Sigmoid colon (tissue), 7 donors: ENCODE measurements around the gene IGSF5. TPM values are rescaled to one million over a fixed set of nuclear protein-coding genes. Genes with fewer than 3 reads are reported as not detected.

Experiments
- DNase-seq: peaks from one replicate; pipeline ENCODE4 v3.0.0-alpha.2; 2019
- H3K27ac ChIP-seq, 4 donors: fragments of 200-600 bp; sonication (generic); one replicate each; pipeline ENCODE4 v1.5.1; 2016 to 2019; ENCODE audit warnings: mild to moderate bottlenecking in 1 of 4
- H3K27me3 ChIP-seq, 3 donors: fragments of 200-600 bp; sonication (generic); one replicate each; pipeline ENCODE4 v1.5.1; 2019; ENCODE audit warnings: mild to moderate bottlenecking in 1 of 3
- H3K36me3 ChIP-seq, 4 donors: fragments of 200-600 bp; sonication (generic); one replicate each; pipeline ENCODE4 v1.5.1; 2016 to 2019
- H3K4me1 ChIP-seq, 4 donors: fragments of 200-600 bp; sonication (generic); one replicate each; pipeline ENCODE4 v1.5.1; 2017 to 2019
- H3K4me3 ChIP-seq, 4 donors: fragments of 200-600 bp; sonication (generic); one replicate each; pipeline ENCODE4 v1.5.1; 2017 to 2019; ENCODE audit warnings: mild to moderate bottlenecking in 2 of 4, moderate library complexity in 1 of 4
- H3K9me3 ChIP-seq, 4 donors: fragments of 200-600 bp in 3 of 4; sonication (generic) in 3 of 4; one replicate each; pipeline versions ENCODE4 v1.5.1 to v1.6.1; 2013 to 2019
- EP300 ChIP-seq, 4 donors: sonication (generic); formaldehyde crosslinking; IDR thresholded peaks; one replicate each; pipeline ENCODE4 v1.6.1; 2017; ENCODE audit warnings: antibody characterized with exemption in 4 of 4
- POLR2A ChIP-seq, 2 donors: fragments of 450-650 bp; IDR thresholded peaks; one replicate each; pipeline ENCODE4 v1.6.1; 2016; ENCODE audit warnings: antibody characterized with exemption in 2 of 2, mild to moderate bottlenecking in 2 of 2, moderate library complexity in 2 of 2
- POLR2AphosphoS5 ChIP-seq, 4 donors: sonication (generic); formaldehyde crosslinking; IDR thresholded peaks; one replicate each; pipeline ENCODE4 v1.6.1; 2017; ENCODE audit warnings: antibody characterized with exemption in 4 of 4
- WGBS, 2 donors: extraction: QIAGEN DNeasy Blood & Tissue Kit; methylation state at CpG; one replicate each; pipeline ENCODE4 v1.1.7; 2013; 5-methylcytosine and 5-hydroxymethylcytosine counted together
- intact Hi-C: fragments of 100-400 bp; cut with DNase I; formaldehyde crosslinking; loops from one replicate; pipeline ENCODE4 v1.15.1; 2023
- polyA plus RNA-seq, 3 donors: library from polyadenylated mRNA; stranded (reverse); fragments of 200-250 nt; gene quantifications; one replicate each; pipeline ENCODE4 v1.2.3, GENCODE V29; 2013
- total RNA-seq, 4 donors: library from RNA; depleted of rRNA; stranded (reverse); fragments of >200 nt; gene quantifications; one replicate each; pipeline ENCODE4 v1.1.0, GENCODE V29; 2016
- TF ChIP-seq, protein P1 (sequence below), 4 experiments: fragments of 450-650 bp in 3 of 4; fragments of 200-600 bp in 1 of 4; IDR thresholded peaks; one replicate each; pipeline ENCODE4 v1.5.1; 2016 to 2019; ENCODE audit warnings: antibody characterized with exemption in 4 of 4, mild to moderate bottlenecking in 3 of 4, moderate library complexity in 2 of 4
- donor health status: healthy with polysubstance abuse.
- donor health status: Bipolar disorder and iron deficiency.
- donor health status: healthy.

IGSF5 gene
- total and polyA plus RNA-seq, 7 donors, result 0.09 to 0.36 (median 0.27) TPM; not detected in 4

DNA sequence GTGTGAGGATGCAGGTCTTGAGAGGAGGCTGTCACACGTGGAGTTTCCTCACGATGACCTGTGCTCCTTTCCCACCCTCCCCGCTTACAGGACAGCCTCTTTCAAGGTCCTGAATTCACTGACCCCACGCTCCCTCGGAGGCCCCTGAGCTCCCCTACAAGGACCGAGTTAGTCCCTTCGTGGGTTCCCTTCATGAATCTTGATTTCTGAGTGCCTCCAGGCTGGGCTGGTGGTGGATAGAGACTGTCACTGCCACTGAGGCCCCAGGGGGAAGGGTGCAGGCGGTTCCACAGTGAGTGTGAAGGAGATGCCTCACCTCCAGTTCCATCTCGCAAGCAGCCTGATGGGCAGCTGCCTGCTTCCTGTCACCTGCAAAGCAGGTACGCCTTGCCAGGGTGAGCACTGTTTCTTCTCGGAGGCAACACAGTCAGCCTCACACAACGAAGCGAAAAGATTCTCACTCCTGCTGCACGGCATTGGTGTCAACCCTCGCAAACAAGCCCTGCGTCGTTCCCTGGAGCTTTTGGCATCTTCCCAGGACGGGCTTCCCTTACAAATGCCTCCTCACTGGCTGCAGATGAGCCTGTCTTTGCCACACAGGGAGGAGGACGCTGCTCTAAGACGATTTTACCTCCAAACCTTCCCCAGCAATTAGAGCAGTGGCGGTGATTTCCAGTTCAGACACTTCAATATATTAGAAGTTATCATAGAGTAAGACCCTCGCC is 95.6 kb downstream of the IGSF5 start:
- Histone ChIP-seq H3K9me3 (no peaks in the 10 kb centered on the region), H3K36me3 (no peaks in the 10 kb centered on the region), H3K27ac (no peak overlapping the region), H3K4me1 (peaks cover 0 to 13% (median 0%) of the 10 kb centered on the region in 4 donors), H3K4me3 (no peak overlapping the region), H3K27me3 (no peaks in the 10 kb centered on the region)
- intact Hi-C loops, result no loop called here
- no peak for DNase-seq
- 73 to 77% methylated on average over 22 of the region's 22 CpGs for WGBS, 2 donors
- no peak for TF ChIP-seq EP300 (IDR thresholded peaks at IDR 0.05)
- no peak for TF ChIP-seq POLR2A (IDR thresholded peaks at IDR 0.05)
- TF ChIP-seq, protein P1, sequence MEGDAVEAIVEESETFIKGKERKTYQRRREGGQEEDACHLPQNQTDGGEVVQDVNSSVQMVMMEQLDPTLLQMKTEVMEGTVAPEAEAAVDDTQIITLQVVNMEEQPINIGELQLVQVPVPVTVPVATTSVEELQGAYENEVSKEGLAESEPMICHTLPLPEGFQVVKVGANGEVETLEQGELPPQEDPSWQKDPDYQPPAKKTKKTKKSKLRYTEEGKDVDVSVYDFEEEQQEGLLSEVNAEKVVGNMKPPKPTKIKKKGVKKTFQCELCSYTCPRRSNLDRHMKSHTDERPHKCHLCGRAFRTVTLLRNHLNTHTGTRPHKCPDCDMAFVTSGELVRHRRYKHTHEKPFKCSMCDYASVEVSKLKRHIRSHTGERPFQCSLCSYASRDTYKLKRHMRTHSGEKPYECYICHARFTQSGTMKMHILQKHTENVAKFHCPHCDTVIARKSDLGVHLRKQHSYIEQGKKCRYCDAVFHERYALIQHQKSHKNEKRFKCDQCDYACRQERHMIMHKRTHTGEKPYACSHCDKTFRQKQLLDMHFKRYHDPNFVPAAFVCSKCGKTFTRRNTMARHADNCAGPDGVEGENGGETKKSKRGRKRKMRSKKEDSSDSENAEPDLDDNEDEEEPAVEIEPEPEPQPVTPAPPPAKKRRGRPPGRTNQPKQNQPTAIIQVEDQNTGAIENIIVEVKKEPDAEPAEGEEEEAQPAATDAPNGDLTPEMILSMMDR (IDR thresholded peaks at IDR 0.05), result no peak
- TF ChIP-seq POLR2AphosphoS5 (IDR thresholded peaks at IDR 0.05), result no peak

DNA sequence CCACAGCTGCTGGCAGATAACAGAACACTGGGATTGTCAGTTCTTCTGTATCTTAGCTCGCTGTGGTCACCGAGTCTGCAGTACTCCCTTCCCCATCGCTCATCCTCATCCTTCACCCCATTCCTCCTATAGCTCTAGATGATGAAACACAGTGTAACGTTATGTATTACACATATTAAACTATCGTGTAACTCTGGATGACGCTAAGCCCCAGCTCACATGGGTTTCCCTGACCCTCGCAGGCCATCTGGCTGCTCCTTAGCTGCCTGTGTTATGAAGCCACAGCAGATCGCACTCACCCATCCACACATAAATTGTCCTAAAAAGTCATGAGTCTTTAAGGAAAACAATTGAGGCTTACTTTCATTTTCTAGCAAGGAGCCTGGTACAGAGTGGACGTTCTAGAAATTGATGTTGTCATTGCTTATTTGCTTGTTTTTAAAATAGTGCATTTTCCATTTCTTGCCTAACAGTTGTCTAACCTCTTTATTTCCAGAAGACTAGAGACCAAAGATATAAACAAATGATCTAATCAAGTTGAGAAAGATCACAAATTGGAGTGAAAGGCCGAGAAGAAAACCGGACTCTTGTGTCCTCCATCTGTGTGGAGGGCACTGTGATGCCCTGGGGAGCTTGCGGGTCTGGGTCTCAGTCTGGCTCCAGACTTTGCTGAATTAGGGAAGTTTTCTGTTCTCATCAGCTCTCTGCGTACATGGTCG is 97.9 kb downstream of the IGSF5 start:
- TF ChIP-seq POLR2AphosphoS5 (IDR thresholded peaks at IDR 0.05), result no peak
- TF ChIP-seq, protein P1 (IDR thresholded peaks at IDR 0.05), result no peak
- TF ChIP-seq POLR2A (IDR thresholded peaks at IDR 0.05), result no peak
- no peak for TF ChIP-seq EP300 (IDR thresholded peaks at IDR 0.05)
- H3K36me3 ChIP-seq, result no peaks in the 10 kb centered on the region
- DNase-seq, result no peak
- intact Hi-C loops, result no loop called here
- no peak overlapping the region for H3K27ac ChIP-seq
- H3K4me1 ChIP-seq, result peaks cover 0 to 17% (median 0%) of the 10 kb centered on the region in 4 donors
- no peaks in the 10 kb centered on the region for H3K9me3 ChIP-seq
- H3K4me3 ChIP-seq, result no peak overlapping the region
- 82 to 84% methylated on average over 14 of the region's 14 CpGs for WGBS, 2 donors
- no peaks in the 10 kb centered on the region for H3K27me3 ChIP-seq

DNA sequence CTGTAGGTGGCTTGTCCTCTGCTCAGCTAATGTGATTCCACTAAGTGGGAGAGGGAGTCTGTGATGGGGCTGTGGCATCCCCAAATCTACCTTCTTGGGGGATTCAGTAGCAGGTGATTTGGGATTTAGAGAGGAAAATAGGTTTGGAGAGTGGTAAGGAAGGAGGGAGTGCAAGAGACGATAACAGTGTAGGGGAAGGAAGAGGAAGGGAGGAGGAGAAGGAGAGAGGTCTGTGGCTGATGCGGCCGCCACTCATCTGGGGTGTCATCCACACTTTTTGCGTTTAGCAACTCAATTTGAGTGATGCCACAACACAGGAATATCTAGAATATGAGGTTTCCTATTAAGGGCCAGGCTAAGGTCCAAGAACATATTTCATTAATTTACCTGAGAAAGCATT is 98.5 kb downstream of the IGSF5 start:
- no peak for DNase-seq
- TF ChIP-seq EP300 (IDR thresholded peaks at IDR 0.05) (no peak), POLR2A (IDR thresholded peaks at IDR 0.05) (no peak), POLR2AphosphoS5 (IDR thresholded peaks at IDR 0.05) (no peak)
- TF ChIP-seq, protein P1 (IDR thresholded peaks at IDR 0.05), result no peak
- H3K27me3 ChIP-seq, result no peaks in the 10 kb centered on the region

DNA sequence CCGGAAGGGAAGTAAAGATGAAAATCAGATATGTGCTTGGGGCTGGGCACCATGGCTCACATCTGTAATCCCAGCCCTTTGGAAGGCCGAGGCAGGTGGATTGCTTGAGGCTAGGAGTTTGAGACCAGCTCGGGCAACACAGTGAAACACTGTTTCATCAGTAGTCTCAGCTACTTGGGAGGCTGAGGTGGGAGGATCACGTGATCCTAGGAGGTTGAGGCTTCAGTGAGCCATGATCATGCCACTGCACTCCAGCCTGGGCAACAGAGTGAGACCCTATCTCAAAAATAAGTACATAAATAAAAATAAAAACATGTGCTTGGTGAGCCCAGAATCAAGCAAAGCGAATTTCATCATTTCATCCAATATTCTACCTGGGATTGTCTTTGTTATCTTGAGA is 98.9 kb downstream of the IGSF5 start:
- Histone ChIP-seq H3K27me3 (no peaks in the 10 kb centered on the region), H3K36me3 (no peaks in the 10 kb centered on the region), H3K4me3 (no peak overlapping the region), H3K9me3 (no peaks in the 10 kb centered on the region), H3K4me1 (peaks cover 0 to 17% (median 0%) of the 10 kb centered on the region in 4 donors), H3K27ac (no peak overlapping the region)
- WGBS, 2 donors, result 82 to 84% methylated on average over 5 of the region's 5 CpGs
- intact Hi-C loops, result no loop called here
- DNase-seq, result no peak
- TF ChIP-seq, protein P1 (IDR thresholded peaks at IDR 0.05), result no peak
- TF ChIP-seq POLR2A (IDR thresholded peaks at IDR 0.05) (no peak), EP300 (IDR thresholded peaks at IDR 0.05) (no peak), POLR2AphosphoS5 (IDR thresholded peaks at IDR 0.05) (no peak)

More for the DNA sequence above, 98.5 kb downstream of the IGSF5 start:
- H3K9me3 ChIP-seq, result no peaks in the 10 kb centered on the region
- H3K4me1 ChIP-seq, result peaks cover 0 to 17% (median 0%) of the 10 kb centered on the region in 4 donors
- no peaks in the 10 kb centered on the region for H3K36me3 ChIP-seq
- no peak overlapping the region for H3K4me3 ChIP-seq
- intact Hi-C loops, result no loop called here
- no peak overlapping the region for H3K27ac ChIP-seq
- WGBS, 2 donors, result 87 to 92% methylated on average over 4 of the region's 4 CpGs
